Endodermal cell (in vitro differentiated cells): ENCODE measurements around the gene SLC35F6. TPM values are rescaled to one million over a fixed set of nuclear protein-coding genes. Genes with fewer than 3 reads are reported as not detected.

ENCODE experiments used
- DNase-seq: peaks from one replicate; pipeline ENCODE4 v3.0.0-alpha.2; 2017
- H3K27ac ChIP-seq: 2 replicates; pipeline ENCODE4 v1.5.1; 2013; ENCODE audit warnings: mild to moderate bottlenecking, low read depth, low read length, moderate library complexity
- H3K27me3 ChIP-seq: 2 replicates; pipeline ENCODE4 v1.6.1; 2013; ENCODE audit warnings: mild to moderate bottlenecking, low read length, moderate library complexity; ENCODE audit not compliant: insufficient read depth, control insufficient read depth, poor library complexity, severe bottlenecking
- H3K36me3 ChIP-seq: 2 replicates; pipeline ENCODE4 v1.7.0; 2013; ENCODE audit warnings: mild to moderate bottlenecking, low read length, moderate library complexity; ENCODE audit not compliant: control insufficient read depth, insufficient read depth
- H3K4me1 ChIP-seq: one replicate; pipeline ENCODE4 v1.7.0; 2013; ENCODE audit warnings: low read length; ENCODE audit not compliant: control insufficient read depth, insufficient read depth
- H3K4me3 ChIP-seq: 2 replicates; pipeline ENCODE4 v1.5.1; 2013; ENCODE audit warnings: mild to moderate bottlenecking, low read length, moderate library complexity
- H3K9ac ChIP-seq: 2 replicates; pipeline ENCODE4 v1.6.1; 2013; ENCODE audit warnings: mild to moderate bottlenecking, low read length, moderate library complexity; ENCODE audit not compliant: poor library complexity, severe bottlenecking; ENCODE audit errors: extremely low read depth
- H3K9me3 ChIP-seq: 2 replicates; pipeline ENCODE4 v1.6.1; 2013; ENCODE audit warnings: mild to moderate bottlenecking, low read length, moderate library complexity; ENCODE audit not compliant: control insufficient read depth
- H3K27ac Mint-ChIP-seq: 2 replicates; pipeline ENCODE4 v1.8.0; 2020; ENCODE audit warnings: mixed read lengths
- H3K27me3 Mint-ChIP-seq: 2 replicates; pipeline ENCODE4 v1.8.0; 2021; ENCODE audit warnings: mild to moderate bottlenecking, mixed read lengths; ENCODE audit not compliant: insufficient read depth
- H3K36me3 Mint-ChIP-seq: 2 replicates; pipeline ENCODE4 v1.8.0; 2020; ENCODE audit warnings: low read depth, mixed read lengths
- H3K4me1 Mint-ChIP-seq: 2 replicates; pipeline ENCODE4 v1.8.0; 2020; ENCODE audit warnings: mixed read lengths
- H3K4me3 Mint-ChIP-seq: 2 replicates; pipeline ENCODE4 v1.8.0; 2020; ENCODE audit warnings: mild to moderate bottlenecking, moderate library complexity, mixed read lengths
- H3K9me3 Mint-ChIP-seq: 2 replicates; pipeline ENCODE4 v1.8.0; 2020; ENCODE audit warnings: mild to moderate bottlenecking, mixed read lengths
- CTCF ChIP-seq: fragments of 200-600 bp; sonication (generic); conservative IDR thresholded peaks from 2 replicates; pipeline ENCODE4 v1.5.0; 2021; ENCODE audit warnings: antibody characterized with exemption, mild to moderate bottlenecking
- WGBS, 2 experiments: methylation state at CpG; one replicate each; pipeline versions ENCODE4 v1.1.5 to v1.1.7; 2013; ENCODE audit warnings: missing lambda C conversion rate in 2 of 2, mixed read lengths in 1 of 2; ENCODE audit not compliant: insufficient coverage in 1 of 2, insufficient read length in 1 of 2; 5-methylcytosine and 5-hydroxymethylcytosine counted together
- total RNA-seq, 2 donors: library from RNA; stranded (reverse); fragmentation: NEBNext Ultra II Directional in 1 of 2; extraction: Animal tissue kit (Norgen Biotek cat#: 25700) in 1 of 2; gene quantifications; 2 replicates in 1 of 2; 3 replicates in 1 of 2; pipeline ENCODE4 v1.2.1, GENCODE V29; 2021

The SLC35F6 gene
- total RNA-seq, 2 donors from 2014 or later, result 23.3 to 24.8 TPM

DNA sequence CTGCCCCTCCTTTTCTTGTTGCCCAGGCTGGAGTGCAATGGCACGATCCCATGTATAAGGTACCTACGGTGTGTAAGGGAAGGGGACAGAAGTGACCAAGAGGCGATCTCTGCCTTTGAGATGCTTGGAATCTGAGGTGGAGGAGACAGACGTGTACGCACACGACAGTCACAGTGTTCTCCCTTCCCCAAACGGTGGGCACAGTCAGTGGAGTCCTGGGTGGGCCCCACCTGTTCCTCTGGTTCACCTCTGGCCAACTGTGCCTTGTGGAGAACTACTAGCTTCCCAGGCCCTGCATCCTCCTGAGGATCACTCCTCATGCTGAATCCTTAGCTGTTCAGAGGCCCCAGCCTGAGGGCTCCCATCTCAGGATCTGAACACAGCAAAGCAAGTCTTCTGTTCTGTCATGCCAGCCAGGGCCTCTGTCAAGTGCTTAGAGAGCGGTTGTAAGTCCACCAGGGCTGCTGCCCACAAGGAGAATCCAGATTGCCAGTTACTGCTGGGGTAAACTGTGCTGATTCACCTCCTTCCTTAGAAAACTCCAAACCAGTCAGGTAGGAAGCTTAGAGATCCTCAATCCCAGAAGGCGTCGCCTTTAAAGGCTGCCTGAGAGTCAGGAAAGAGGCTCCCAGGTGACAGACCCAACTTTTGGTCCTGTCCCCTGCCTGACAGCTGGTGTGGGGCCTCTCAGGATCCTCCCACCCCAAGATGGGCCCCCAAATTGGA is 1.6 kb downstream of the SLC35F6 start:
- no peak overlapping the region for H3K27ac Mint-ChIP-seq
- no peak for DNase-seq
- Histone ChIP-seq H3K36me3 (no peaks in the 10 kb centered on the region), H3K9ac (no peak overlapping the region), H3K9me3 (no peaks in the 10 kb centered on the region), H3K4me1 (peaks cover 16% of the 10 kb centered on the region), H3K4me3 (peak overlapping the region; percentile 95), H3K27me3 (no peaks in the 10 kb centered on the region), H3K27ac (no peak overlapping the region)
- H3K36me3 Mint-ChIP-seq, result no peaks in the 10 kb centered on the region
- TF ChIP-seq CTCF, result no peak
- H3K27me3 Mint-ChIP-seq, result no peaks in the 10 kb centered on the region
- WGBS, 2 experiments, result 92 to 93% methylated on average over 4 to 10 of the region's 10 CpGs
- H3K4me1 Mint-ChIP-seq, result peaks cover 23% of the 10 kb centered on the region
- H3K9me3 Mint-ChIP-seq, result no peaks in the 10 kb centered on the region
- peak overlapping the region; percentile 84 for H3K4me3 Mint-ChIP-seq

DNA sequence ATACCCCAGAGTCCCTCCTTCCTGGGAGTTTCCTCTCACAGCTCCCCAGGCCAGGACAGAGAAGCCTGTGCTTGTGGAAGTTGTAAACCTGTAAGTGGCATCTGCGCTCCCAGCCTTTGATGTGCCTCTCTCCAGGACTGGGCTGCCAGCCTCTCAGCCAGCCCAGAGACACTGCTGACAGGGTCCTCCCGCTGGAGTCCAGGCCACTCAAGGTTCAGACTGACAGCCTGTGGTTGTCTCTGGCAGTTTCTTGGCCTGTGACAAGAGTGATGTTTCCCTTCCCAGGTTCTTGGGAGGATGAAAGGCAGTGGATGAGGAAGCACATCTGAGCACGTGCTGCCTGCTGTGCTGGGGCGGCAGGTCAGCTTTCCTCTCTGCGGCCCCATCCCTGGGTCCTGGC is 3.0 kb downstream of the SLC35F6 start:
- peaks cover 25% of the 10 kb centered on the region for H3K4me1 Mint-ChIP-seq
- no peak for DNase-seq
- H3K27me3 Mint-ChIP-seq, result no peaks in the 10 kb centered on the region
- TF ChIP-seq CTCF, result no peak
- 73 to 79% methylated on average over 4 to 5 of the region's 5 CpGs for WGBS, 2 experiments
- Histone ChIP-seq H3K9ac (no peak overlapping the region), H3K4me3 (no peak overlapping the region), H3K27ac (no peak overlapping the region), H3K9me3 (no peaks in the 10 kb centered on the region), H3K4me1 (peaks cover 16% of the 10 kb centered on the region), H3K36me3 (no peaks in the 10 kb centered on the region), H3K27me3 (no peaks in the 10 kb centered on the region)
- H3K36me3 Mint-ChIP-seq, result peaks cover 2% of the 10 kb centered on the region
- H3K9me3 Mint-ChIP-seq, result no peaks in the 10 kb centered on the region
- H3K4me3 Mint-ChIP-seq, result no peak overlapping the region
- no peak overlapping the region for H3K27ac Mint-ChIP-seq

- Histone ChIP-seq H3K4me1 (peaks cover 15% of the 10 kb centered on the region), H3K27me3 (no peaks in the 10 kb centered on the region), H3K36me3 (no peaks in the 10 kb centered on the region), H3K4me3 (no peak overlapping the region), H3K9ac (no peak overlapping the region), H3K27ac (no peak overlapping the region), H3K9me3 (no peaks in the 10 kb centered on the region)
- WGBS, 2 experiments, result 95 to 100% methylated on average over 4 to 5 of the region's 5 CpGs
- H3K27ac Mint-ChIP-seq, result no peak overlapping the region
- DNase-seq, result no peak
- H3K4me1 Mint-ChIP-seq, result peaks cover 26% of the 10 kb centered on the region
- no peak for TF ChIP-seq CTCF
- H3K9me3 Mint-ChIP-seq, result no peaks in the 10 kb centered on the region
- H3K27me3 Mint-ChIP-seq, result no peaks in the 10 kb centered on the region
- peaks cover 2% of the 10 kb centered on the region for H3K36me3 Mint-ChIP-seq
- H3K4me3 Mint-ChIP-seq, result no peak overlapping the region
Measured at GRCh38 chr2:26767894-26768487, 3.9 kb downstream of the SLC35F6 start.
